Neuronal stem cell (in vitro differentiated cells): Measurements from ENCODE around the gene RANBP1.
"Not testable (repeated sequence)": the region's sequence is repeated elsewhere in the genome, so short reads cannot be mapped to it uniquely, and the experiment has no call there.

Source experiments
- DNase-seq: peaks from one replicate; pipeline ENCODE4 v3.0.0-alpha.2; 2013; ENCODE audit warnings: low spot score
- H2AFZ ChIP-seq: one replicate; pipeline ENCODE4 v1.6.1; 2013; ENCODE audit warnings: mild to moderate bottlenecking, low read length, inconsistent platforms
- H2AK5ac ChIP-seq: 2 replicates; pipeline ENCODE4 v1.6.1; 2013; ENCODE audit warnings: low read depth, mild to moderate bottlenecking, inconsistent platforms, low read length, moderate library complexity, mixed read lengths
- H2BK120ac ChIP-seq: 2 replicates; pipeline ENCODE4 v1.6.1; 2013; ENCODE audit warnings: low read depth, mild to moderate bottlenecking, inconsistent platforms, low read length, moderate library complexity, mixed read lengths
- H2BK12ac ChIP-seq: one replicate; pipeline ENCODE4 v1.6.1; 2013; ENCODE audit warnings: low read length, inconsistent platforms
- H2BK15ac ChIP-seq: 2 replicates; pipeline ENCODE4 v1.6.1; 2013; ENCODE audit warnings: mild to moderate bottlenecking, low read length, inconsistent platforms, mixed read lengths
- H2BK5ac ChIP-seq: one replicate; pipeline ENCODE4 v1.6.1; 2013; ENCODE audit warnings: inconsistent platforms, mild to moderate bottlenecking, low read length, moderate library complexity
- H3K14ac ChIP-seq: one replicate; pipeline ENCODE4 v1.6.1; 2013; ENCODE audit warnings: low read length, inconsistent platforms
- H3K18ac ChIP-seq: 2 replicates; pipeline ENCODE4 v1.6.1; 2013; ENCODE audit warnings: low read length, inconsistent platforms
- H3K23ac ChIP-seq: 2 replicates; pipeline ENCODE4 v1.6.1; 2013; ENCODE audit warnings: low read depth, mild to moderate bottlenecking, mixed read lengths, low read length, inconsistent platforms; ENCODE audit not compliant: poor library complexity
- H3K27ac ChIP-seq: replicated peaks from 3 replicates; pipeline ENCODE4 v1.5.1; 2013; ENCODE audit warnings: low read length, inconsistent platforms
- H3K27me3 ChIP-seq, 3 experiments: 2 replicates each; pipeline ENCODE4 v1.6.1; 2013; ENCODE audit warnings: low read length in 3 of 3, mild to moderate bottlenecking in 2 of 3, inconsistent platforms in 1 of 3, low read depth in 1 of 3, mixed read lengths in 1 of 3, moderate library complexity in 1 of 3; ENCODE audit not compliant: control insufficient read depth in 3 of 3, insufficient read depth in 3 of 3
- H3K36me3 ChIP-seq, 2 donors: replicated peaks in 1 of 2; 2 replicates each; pipeline ENCODE4 v1.6.1; 2013; ENCODE audit warnings: low read length in 2 of 2; ENCODE audit not compliant: control insufficient read depth in 2 of 2, insufficient read depth in 2 of 2
- H3K4ac ChIP-seq: 2 replicates; pipeline ENCODE4 v1.6.1; 2013; ENCODE audit warnings: inconsistent platforms, mild to moderate bottlenecking, low read length, moderate library complexity
- H3K4me1 ChIP-seq, 2 donors: 1 replicate in 1 of 2; 2 replicates in 1 of 2; pipeline ENCODE4 v1.6.1; 2013; ENCODE audit warnings: low read length in 2 of 2, low read depth in 1 of 2; ENCODE audit not compliant: control insufficient read depth in 2 of 2, insufficient read depth in 1 of 2
- H3K4me2 ChIP-seq: one replicate; pipeline ENCODE4 v1.6.1; 2013; ENCODE audit warnings: mild to moderate bottlenecking, low read length, inconsistent platforms; ENCODE audit not compliant: insufficient read depth, poor library complexity, severe bottlenecking
- H3K4me3 ChIP-seq, 2 donors: 2 replicates each; pipeline ENCODE4 v1.5.1; 2013; ENCODE audit warnings: low read length in 2 of 2, mild to moderate bottlenecking in 2 of 2, inconsistent platforms in 1 of 2, moderate library complexity in 1 of 2
- H3K79me1 ChIP-seq: one replicate; pipeline ENCODE4 v1.6.1; 2013; ENCODE audit warnings: low read depth, mild to moderate bottlenecking, inconsistent platforms, low read length, moderate library complexity
- H3K9ac ChIP-seq: one replicate; pipeline ENCODE4 v1.6.1; 2013; ENCODE audit warnings: mild to moderate bottlenecking, low read depth, low read length, inconsistent platforms; ENCODE audit not compliant: poor library complexity
- H3K9me3 ChIP-seq, 2 donors: replicated peaks in 1 of 2; 2 replicates each; pipeline versions ENCODE3 to v1.6.1; 2013; ENCODE audit warnings: low read length in 2 of 2, mild to moderate bottlenecking in 2 of 2, inconsistent platforms in 1 of 2, low read depth in 1 of 2, mixed read lengths in 1 of 2, moderate library complexity in 1 of 2; ENCODE audit not compliant: control insufficient read depth in 2 of 2, insufficient read depth in 1 of 2
- H4K8ac ChIP-seq: one replicate; pipeline ENCODE4 v1.6.1; 2013; ENCODE audit warnings: low read depth, mild to moderate bottlenecking, inconsistent platforms, low read length, moderate library complexity
- H4K91ac ChIP-seq: one replicate; pipeline ENCODE4 v1.6.1; 2013; ENCODE audit warnings: low read length, low read depth, mild to moderate bottlenecking, inconsistent platforms; ENCODE audit not compliant: poor library complexity
- WGBS, 2 donors: extraction: QIAGEN DNeasy Blood & Tissue Kit; methylation state at CpG; one replicate each; pipeline ENCODE4 v1.1.7; 2013; ENCODE audit warnings: missing lambda C conversion rate in 2 of 2, mixed read lengths in 1 of 2; ENCODE audit not compliant: insufficient read length in 2 of 2, insufficient replicate concordance in 1 of 2; ENCODE audit errors: extremely low coverage in 2 of 2; 5-methylcytosine and 5-hydroxymethylcytosine counted together

The RANBP1 gene

DNA sequence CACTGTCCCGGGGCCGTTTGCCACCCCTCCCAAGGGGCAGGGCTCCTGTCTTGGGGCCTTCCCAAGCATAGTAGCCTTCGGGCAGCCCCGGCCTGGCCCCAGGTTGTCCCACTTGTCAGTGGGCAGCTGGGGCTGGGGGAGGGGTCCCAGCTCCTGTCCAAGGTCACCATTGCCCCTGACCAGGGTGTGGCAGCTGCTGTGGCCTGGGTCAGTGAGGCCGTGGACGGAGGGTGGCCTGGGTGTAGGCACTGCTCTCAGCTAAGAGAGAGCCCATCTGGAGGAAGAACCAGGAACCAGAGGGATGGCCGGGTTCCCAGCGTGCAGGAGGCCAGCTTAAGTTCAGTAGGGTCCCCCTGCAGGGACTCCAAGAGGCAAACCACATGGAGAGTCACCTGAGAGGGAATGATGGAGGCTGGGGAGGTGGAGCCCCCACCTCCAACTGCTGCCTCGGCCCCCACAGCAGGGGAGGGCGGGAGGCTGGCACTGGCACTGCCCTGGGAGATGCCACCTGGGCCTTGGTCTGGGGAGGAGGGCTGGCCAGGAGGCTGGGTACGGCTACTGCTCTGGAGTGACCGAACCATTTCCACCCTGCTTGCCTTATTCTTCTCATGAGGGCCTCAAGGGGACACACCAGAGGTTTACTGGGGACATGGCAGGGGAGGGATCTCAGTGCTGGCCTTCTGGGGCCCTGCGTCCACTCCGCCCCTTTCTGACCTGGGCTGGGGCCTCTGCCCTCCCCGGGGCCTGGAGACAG is 41.7 kb downstream of the RANBP1 start:
- no peak overlapping the region for H2BK5ac ChIP-seq
- no peak overlapping the region for H3K9ac ChIP-seq
- no peak overlapping the region for H2AFZ ChIP-seq
- H2BK120ac ChIP-seq = no peak overlapping the region
- peaks cover 15 to 34% of the 10 kb centered on the region in 2 donors for H3K4me1 ChIP-seq
- peak overlapping the region; percentile 6 for H3K23ac ChIP-seq
- H2BK12ac ChIP-seq = peak overlapping the region; percentile 75
- DNase-seq = no peak
- peak overlapping the region; percentile 97 for H2AK5ac ChIP-seq
- peak overlapping the region; percentile 83 for H3K18ac ChIP-seq
- H3K27me3 ChIP-seq = no peaks in the 10 kb centered on the region
- peak overlapping the region; percentile 85 for H2BK15ac ChIP-seq
- peaks cover 0 to 2% of the 10 kb centered on the region in 2 donors for H3K9me3 ChIP-seq
- no peaks in the 10 kb centered on the region for H3K79me1 ChIP-seq
- no peak overlapping the region for H3K4ac ChIP-seq
- H3K27ac ChIP-seq = no peak overlapping the region
- H4K91ac ChIP-seq = no peak overlapping the region
- H3K36me3 ChIP-seq = no peaks in the 10 kb centered on the region
- no CpG with 5 or more reads among the region's 15 CpGs for WGBS, 2 donors
- H3K4me2 ChIP-seq = no peak overlapping the region
- no peak overlapping the region for H3K4me3 ChIP-seq
- no peak overlapping the region for H4K8ac ChIP-seq
- H3K14ac ChIP-seq = peak overlapping the region; percentile 56

- no peak overlapping the region for H2BK120ac ChIP-seq
- no peak overlapping the region for H3K4me2 ChIP-seq
- DNase-seq = no peak
- no peak overlapping the region for H2AFZ ChIP-seq
- H3K27me3 ChIP-seq = no peaks in the 10 kb centered on the region
- peak overlapping the region; percentile 97 for H2AK5ac ChIP-seq
- no peak overlapping the region for H3K4ac ChIP-seq
- H2BK5ac ChIP-seq = peak overlapping the region; percentile 10
- no peak overlapping the region for H2BK12ac ChIP-seq
- no peak overlapping the region for H3K4me3 ChIP-seq
- H3K23ac ChIP-seq = peak overlapping the region; percentile 80
- H3K9ac ChIP-seq = no peak overlapping the region
- H3K27ac ChIP-seq = no peak overlapping the region
- peak overlapping the region; percentile 71 for H3K14ac ChIP-seq
- H3K4me1 ChIP-seq = peaks cover 15 to 33% of the 10 kb centered on the region in 2 donors
- WGBS, 2 donors = no CpG with 5 or more reads among the region's 15 CpGs
- H3K9me3 ChIP-seq = peaks cover 0 to 2% of the 10 kb centered on the region in 2 donors
- peak overlapping the region; percentile 85 for H2BK15ac ChIP-seq
- H3K79me1 ChIP-seq = no peaks in the 10 kb centered on the region
- H4K91ac ChIP-seq = no peak overlapping the region
- H3K36me3 ChIP-seq = no peaks in the 10 kb centered on the region
- H4K8ac ChIP-seq = no peak overlapping the region
- peak overlapping the region; percentile 83 for H3K18ac ChIP-seq
Observed at GRCh38 chr22:20158391-20159036, 42.6 kb downstream of the RANBP1 start.

DNA sequence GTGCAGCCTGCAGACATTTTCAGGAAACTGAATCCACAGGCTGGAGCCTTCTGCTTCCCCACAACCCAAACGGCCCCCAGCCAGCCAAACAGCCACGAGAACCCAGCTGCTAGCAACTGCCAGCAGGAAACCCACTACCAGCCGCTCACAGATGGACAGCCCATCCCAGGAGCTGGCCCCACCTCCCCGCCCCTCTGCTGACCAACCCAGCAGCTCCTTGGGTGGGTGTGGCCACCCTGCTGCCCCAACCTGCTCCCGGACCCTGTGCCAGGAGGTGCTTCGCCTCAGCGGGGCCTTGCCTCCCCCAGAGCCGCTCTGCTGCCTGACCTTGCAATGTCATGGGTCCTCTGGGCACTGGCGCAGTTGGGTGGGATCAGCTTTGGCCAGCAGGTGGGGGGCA is 43.2 kb downstream of the RANBP1 start:
- Histone ChIP-seq H3K4me1 (peaks cover 12 to 29% of the 10 kb centered on the region in 2 donors), H2AFZ (no peak overlapping the region), H2BK5ac (peak overlapping the region; percentile 10), H3K9me3 (peaks cover 0 to 2% of the 10 kb centered on the region in 2 donors), H4K91ac (no peak overlapping the region), H2BK12ac (peak overlapping the region; percentile 73), H3K18ac (peak overlapping the region; percentile 71), H3K4me2 (no peak overlapping the region), H3K23ac (peak overlapping the region; percentile 80), H3K9ac (peak overlapping the region; percentile 44), H3K27me3 (no peaks in the 10 kb centered on the region), H3K4ac (no peak overlapping the region), H3K79me1 (no peaks in the 10 kb centered on the region), H2BK15ac (no peak overlapping the region), H2AK5ac (peak overlapping the region; percentile 84), H4K8ac (no peak overlapping the region), H2BK120ac (no peak overlapping the region), H3K27ac (no peak overlapping the region), H3K4me3 (no peak overlapping the region), H3K14ac (no peak overlapping the region), H3K36me3 (no peaks in the 10 kb centered on the region)
- no peak for DNase-seq
- no CpG with 5 or more reads among the region's 9 CpGs for WGBS, 2 donors

GRCh38 chr22:20159531-20159930 is 43.6 kb downstream of the RANBP1 start:
- H3K18ac ChIP-seq, DNase-seq, H3K27me3 ChIP-seq, H2BK12ac ChIP-seq, H3K14ac ChIP-seq, H3K4me3 ChIP-seq, H3K36me3 ChIP-seq, H4K91ac ChIP-seq, H3K4ac ChIP-seq, H2BK15ac ChIP-seq, H3K9ac ChIP-seq, H2BK120ac ChIP-seq, H2AFZ ChIP-seq, H3K4me2 ChIP-seq, H3K79me1 ChIP-seq, H4K8ac ChIP-seq, H3K9me3 ChIP-seq, H3K27ac ChIP-seq: not testable (repeated sequence)
- no CpG with 5 or more reads among the region's 14 CpGs for WGBS, 2 donors
- Histone ChIP-seq H3K23ac (peak overlapping the region; percentile 80), H2BK5ac (peak overlapping the region; percentile 10), H3K4me1 (peaks cover 8 to 24% of the 10 kb centered on the region in 2 donors), H2AK5ac (peak overlapping the region; percentile 56)
